Left ventricle myocardium inferior (tissue), 1 donor: ENCODE results near the gene POM121. TPM values are rescaled to one million over a fixed set of nuclear protein-coding genes. Genes with fewer than 3 reads are reported as not detected.
A peak's percentile ranks its signal among the peaks of the same experiment; 100 is the strongest.
"Not testable (repeated sequence)": the region's sequence is repeated elsewhere in the genome, so short reads cannot be mapped to it uniquely, and the experiment has no call there.

Experiments used
- DNase-seq: peaks from one replicate; pipeline ENCODE4 v3.0.0-alpha.2; 2020
- H3K27ac ChIP-seq: fragments of 200-600 bp; replicated peaks from 2 replicates; pipeline ENCODE4 v1.8.0; 2021
- H3K27me3 ChIP-seq: fragments of 200-600 bp; 2 replicates; pipeline ENCODE4 v1.8.0; 2021; ENCODE audit warnings: low read depth
- H3K36me3 ChIP-seq: fragments of 200-600 bp; 2 replicates; pipeline ENCODE4 v1.8.0; 2021
- H3K4me1 ChIP-seq: fragments of 200-600 bp; 2 replicates; pipeline ENCODE4 v1.8.0; 2021
- H3K4me3 ChIP-seq: fragments of 200-600 bp; 2 replicates; pipeline ENCODE4 v1.8.0; 2021; ENCODE audit warnings: mild to moderate bottlenecking, moderate library complexity
- H3K9me3 ChIP-seq: fragments of 200-600 bp; replicated peaks from 2 replicates; pipeline ENCODE4 v1.8.0; 2021
- intact Hi-C: fragments of 100-400 bp; cut with micrococcal nuclease; formaldehyde crosslinking; loops from one replicate; pipeline ENCODE4 v1.11.0; 2022
- long read RNA-seq: library from polyadenylated mRNA; unstranded; transcript quantifications from one replicate; pipeline ENCODE4 v2.0.0, GENCODE V29; 2021
- total RNA-seq: library from RNA; stranded (reverse); fragmentation: NEBNext Ultra II Directional; extraction: Animal tissue kit (Norgen Biotek cat#: 25700); gene quantifications from one replicate; pipeline ENCODE4 v1.2.1, GENCODE V29; 2021
- TF ChIP-seq, protein P1 (sequence below): fragments of 200-600 bp; IDR thresholded peaks from 2 replicates; pipeline ENCODE4 v1.8.0; 2021; ENCODE audit warnings: antibody characterized with exemption, mild to moderate bottlenecking, borderline replicate concordance
- donor health status: DM: no; HTN: yes; CAD: no; lungs with severe emphysema.

Gene POM121
- 17.3 TPM for total RNA-seq
- long read RNA-seq, partial matches to known transcripts, result 12 of 25 reads
- long read RNA-seq, other reads (novel, unspliced or antisense), result 13 of 25 reads

DNA sequence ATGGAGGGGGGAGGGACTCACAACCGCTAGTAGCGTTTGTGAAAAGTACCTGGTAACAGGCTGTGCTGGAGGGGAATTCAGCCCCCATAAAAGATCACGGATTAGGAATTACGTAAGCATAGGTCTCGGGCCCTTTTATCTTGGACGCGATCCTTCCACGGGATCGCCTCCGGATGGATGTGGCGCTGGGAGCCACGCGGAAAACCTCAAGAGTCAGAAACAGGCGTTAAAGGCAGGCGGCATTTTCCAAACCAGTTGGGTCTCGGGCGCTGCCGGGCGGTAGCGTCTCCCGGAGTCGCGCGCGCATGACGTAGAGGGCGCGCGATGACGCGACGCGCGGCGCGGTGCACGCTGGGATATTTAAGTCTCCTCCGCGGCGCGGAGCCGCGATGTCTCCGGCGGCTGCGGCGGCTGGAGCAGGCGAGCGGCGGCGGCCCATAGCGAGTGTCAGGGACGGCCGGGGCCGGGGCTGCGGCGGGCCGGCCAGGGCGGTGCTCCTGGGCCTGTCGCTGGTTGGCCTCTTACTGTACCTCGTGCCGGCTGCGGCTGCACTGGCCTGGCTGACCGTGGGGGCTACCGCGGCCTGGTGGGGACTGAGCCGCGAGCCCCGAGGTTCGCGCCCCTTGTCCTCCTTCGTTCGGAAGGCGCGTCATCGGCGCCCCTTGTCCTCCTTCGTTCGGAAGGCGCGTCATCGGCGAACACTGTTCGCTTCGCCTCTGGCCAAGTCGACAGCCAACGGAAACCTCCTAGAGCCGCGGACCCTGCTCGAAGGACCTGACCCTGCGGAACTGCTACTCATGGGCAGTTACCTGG is at the start of gene POM121:
Gene POM121, plus strand, starts transcription at position 363 of the 813 bp plus-strand sequence. Its CDS starts 27 bp downstream, at position 390.
- peak; percentile 83 for DNase-seq
- no peaks in the 10 kb centered on the region for H3K9me3 ChIP-seq
- intact Hi-C loops, result no loop called here
- TF ChIP-seq, protein P1, sequence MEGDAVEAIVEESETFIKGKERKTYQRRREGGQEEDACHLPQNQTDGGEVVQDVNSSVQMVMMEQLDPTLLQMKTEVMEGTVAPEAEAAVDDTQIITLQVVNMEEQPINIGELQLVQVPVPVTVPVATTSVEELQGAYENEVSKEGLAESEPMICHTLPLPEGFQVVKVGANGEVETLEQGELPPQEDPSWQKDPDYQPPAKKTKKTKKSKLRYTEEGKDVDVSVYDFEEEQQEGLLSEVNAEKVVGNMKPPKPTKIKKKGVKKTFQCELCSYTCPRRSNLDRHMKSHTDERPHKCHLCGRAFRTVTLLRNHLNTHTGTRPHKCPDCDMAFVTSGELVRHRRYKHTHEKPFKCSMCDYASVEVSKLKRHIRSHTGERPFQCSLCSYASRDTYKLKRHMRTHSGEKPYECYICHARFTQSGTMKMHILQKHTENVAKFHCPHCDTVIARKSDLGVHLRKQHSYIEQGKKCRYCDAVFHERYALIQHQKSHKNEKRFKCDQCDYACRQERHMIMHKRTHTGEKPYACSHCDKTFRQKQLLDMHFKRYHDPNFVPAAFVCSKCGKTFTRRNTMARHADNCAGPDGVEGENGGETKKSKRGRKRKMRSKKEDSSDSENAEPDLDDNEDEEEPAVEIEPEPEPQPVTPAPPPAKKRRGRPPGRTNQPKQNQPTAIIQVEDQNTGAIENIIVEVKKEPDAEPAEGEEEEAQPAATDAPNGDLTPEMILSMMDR, result no peak
- H3K36me3 ChIP-seq, result peaks cover 34% of the 10 kb centered on the region
- H3K4me3 ChIP-seq, result peak within 1 kb of the TSS; percentile 81
- H3K4me1 ChIP-seq, result peaks cover 34% of the 10 kb centered on the region
- H3K27me3 ChIP-seq, result no peaks in the 10 kb centered on the region
- H3K27ac ChIP-seq, result peak within 1 kb of the TSS; percentile 92

DNA sequence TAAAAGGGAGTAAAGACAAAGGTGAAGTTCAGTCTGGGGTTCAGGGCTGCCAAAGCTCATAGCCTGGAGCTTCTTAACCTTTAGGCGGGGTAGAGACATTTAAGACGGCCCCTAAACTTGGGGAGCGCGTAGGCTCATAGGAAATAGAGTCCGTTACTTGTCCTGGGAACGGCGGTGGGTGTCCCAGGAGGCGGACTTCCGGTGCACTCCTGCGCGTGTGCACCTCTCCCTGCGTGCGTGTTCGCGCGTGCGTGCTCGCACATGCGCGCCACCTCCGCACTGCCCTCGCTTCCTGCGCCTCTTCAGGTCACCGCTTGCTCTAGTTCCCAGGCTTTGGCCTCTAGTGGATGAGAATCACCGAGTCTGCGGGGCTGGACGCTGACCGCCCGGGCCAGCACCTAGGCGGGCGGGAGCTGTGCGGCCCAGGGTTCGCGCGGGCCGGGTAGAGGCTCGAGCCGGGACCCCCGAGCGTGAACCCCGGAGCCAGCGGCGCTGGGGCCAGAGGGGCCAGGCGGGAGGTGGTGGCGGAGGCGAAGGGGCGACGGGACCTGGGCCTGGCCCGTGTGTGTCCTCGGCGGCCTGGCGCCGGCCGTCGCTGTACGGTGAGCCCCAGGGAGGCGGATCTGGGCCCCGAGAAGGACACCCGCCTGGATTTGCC is 45.7 kb upstream of the POM121 start:
- DNase-seq, result peak; percentile 86
- H3K9me3 ChIP-seq, intact Hi-C loops, H3K27me3 ChIP-seq: not testable (repeated sequence)
- Histone ChIP-seq H3K27ac (peak overlapping the region; percentile 95), H3K36me3 (peaks cover 17% of the 10 kb centered on the region), H3K4me1 (peaks cover 23% of the 10 kb centered on the region), H3K4me3 (peak overlapping the region; percentile 91)
- TF ChIP-seq, protein P1, result peak; percentile 27

DNA sequence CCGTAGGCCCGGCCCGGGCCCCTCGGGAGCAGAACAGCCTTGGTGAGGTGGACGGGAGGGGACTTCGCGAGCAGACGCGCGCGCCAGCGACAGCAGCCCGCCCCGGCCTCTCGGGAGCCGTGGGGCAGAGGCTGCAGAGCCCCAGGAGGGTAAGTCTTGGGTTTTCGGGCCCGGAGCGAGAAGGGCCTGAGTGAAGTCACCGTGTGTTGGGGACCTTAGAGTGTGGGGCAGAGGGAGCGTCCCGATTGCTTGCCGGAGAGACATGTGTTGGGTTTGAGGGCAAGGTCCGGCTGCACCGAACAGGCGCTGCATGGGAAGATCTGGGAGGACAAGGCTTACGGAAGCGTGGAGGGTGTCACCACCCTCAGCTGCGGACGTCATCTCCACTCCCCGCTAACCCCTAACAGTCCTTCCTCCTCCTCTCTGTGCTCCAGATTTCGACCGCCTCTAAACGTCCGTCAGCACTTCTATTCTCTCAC is 45.1 kb upstream of the POM121 start:
- Histone ChIP-seq H3K27ac (peak overlapping the region; percentile 95), H3K4me3 (peak overlapping the region; percentile 91), H3K36me3 (peaks cover 17% of the 10 kb centered on the region), H3K4me1 (peaks cover 23% of the 10 kb centered on the region)
- intact Hi-C loops, H3K9me3 ChIP-seq, H3K27me3 ChIP-seq: not testable (repeated sequence)
- peak; percentile 60 for DNase-seq

DNA sequence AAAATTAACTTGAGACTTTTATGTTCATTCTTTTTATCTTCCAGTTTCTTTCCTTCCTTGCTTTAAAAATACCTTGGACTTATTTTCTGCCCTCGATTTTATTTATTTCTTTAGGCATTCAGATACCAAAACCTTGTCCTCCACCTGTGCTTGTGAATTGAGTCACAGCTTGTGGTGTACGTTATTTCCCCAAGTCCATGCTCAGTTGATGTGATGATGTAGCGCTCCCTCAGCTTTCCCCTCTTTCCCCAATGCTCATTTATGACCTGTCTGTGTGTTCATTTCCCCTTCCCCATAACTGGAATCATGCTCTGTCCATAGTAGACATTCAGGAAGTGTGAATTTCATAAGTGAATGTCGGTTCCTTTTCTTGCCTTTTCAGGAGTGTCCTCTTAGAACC is 33.1 kb upstream of the POM121 start:
- Histone ChIP-seq H3K4me1 (peaks cover 20% of the 10 kb centered on the region), H3K36me3 (peaks cover 56% of the 10 kb centered on the region)
- H3K27ac ChIP-seq, DNase-seq, H3K27me3 ChIP-seq, H3K4me3 ChIP-seq, H3K9me3 ChIP-seq, intact Hi-C loops: not testable (repeated sequence)

DNA sequence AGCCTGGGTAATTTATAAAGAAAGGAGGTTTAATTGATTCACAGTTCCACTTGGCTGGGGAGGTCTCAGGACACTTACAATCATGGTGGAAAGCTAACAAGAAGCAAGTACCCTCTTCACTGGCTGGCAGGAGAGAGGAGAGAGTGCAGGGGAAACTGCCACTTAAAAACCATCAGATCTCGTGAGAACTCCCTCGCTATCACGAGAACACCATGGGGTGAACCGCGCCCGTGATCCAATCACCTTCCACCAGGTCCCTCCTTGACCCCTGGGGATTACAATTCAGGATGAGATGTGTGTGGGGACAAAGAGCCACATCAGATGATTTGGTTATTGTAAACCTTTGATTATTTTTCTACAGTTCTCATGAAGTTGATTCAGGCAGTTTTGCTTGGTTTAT is 20.2 kb upstream of the POM121 start:
- H3K9me3 ChIP-seq, DNase-seq, H3K27ac ChIP-seq, H3K4me3 ChIP-seq, intact Hi-C loops, H3K27me3 ChIP-seq, H3K4me1 ChIP-seq: not testable (repeated sequence)
- H3K36me3 ChIP-seq, result peaks cover 58% of the 10 kb centered on the region

DNA sequence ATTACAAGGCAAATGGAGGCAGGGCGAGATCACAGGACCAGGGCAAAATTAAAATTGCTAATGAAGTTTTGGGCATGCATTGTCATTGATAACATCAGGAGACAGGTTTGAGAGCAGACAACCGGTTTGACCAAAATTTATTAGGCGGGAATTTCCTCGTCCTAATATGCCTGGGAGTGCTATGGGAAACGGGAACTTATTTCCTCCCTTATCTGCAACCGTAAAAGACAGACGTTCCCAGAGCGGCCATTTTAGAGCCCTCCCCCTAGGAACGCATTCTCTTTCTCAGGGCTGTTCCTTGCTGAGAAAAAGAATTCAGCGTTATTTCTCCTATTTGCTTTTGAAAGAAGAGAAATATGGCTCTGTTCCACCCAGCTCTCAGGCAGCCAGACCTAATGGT is 16.5 kb upstream of the POM121 start:
- H3K4me1 ChIP-seq, DNase-seq, H3K27me3 ChIP-seq, H3K9me3 ChIP-seq, H3K4me3 ChIP-seq, H3K27ac ChIP-seq, intact Hi-C loops: not testable (repeated sequence)
- H3K36me3 ChIP-seq, result peaks cover 35% of the 10 kb centered on the region

DNA sequence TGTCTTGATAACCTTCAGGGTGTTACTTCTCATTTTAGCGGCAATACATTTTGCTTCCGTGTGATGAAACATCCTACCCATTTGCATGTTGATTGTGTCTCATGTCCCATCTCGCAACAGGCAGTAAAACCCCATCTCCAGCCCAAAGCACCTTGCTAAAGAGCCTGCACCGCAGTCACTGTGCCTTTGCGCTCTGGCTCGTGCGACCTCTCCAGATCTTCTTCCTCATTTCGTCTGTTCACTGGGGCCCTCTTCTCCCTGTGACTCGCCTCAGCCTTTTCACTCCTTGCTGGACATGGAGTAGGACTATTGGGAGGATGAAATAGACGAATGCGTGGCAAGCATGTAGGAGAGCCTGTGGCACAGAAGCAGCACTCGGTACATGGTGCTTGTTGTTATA is 13.5 kb upstream of the POM121 start:
- H3K9me3 ChIP-seq, H3K27me3 ChIP-seq, intact Hi-C loops, DNase-seq, H3K27ac ChIP-seq, H3K4me3 ChIP-seq, H3K4me1 ChIP-seq: not testable (repeated sequence)
- peaks cover 25% of the 10 kb centered on the region for H3K36me3 ChIP-seq

DNA sequence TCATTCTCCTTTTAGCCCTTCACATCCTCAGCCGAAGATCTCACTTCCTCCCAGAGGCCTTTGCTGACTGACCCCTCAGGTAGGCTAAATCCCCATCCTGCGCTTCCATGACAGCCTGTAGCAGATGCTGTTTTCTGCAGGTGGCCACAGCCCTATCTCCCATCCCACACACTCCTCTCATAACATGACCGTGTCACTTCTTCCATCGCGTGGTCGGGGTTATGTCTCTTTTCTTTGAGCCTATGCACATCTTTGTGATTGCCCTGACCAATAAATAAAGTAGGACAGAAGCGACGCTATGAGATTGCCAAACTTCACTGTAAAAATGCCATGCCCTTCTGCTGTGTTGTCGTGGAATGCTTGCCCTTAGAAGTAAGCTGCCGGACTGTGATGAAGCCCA is 11.1 kb upstream of the POM121 start:
- H3K27me3 ChIP-seq, H3K9me3 ChIP-seq, intact Hi-C loops, H3K4me3 ChIP-seq, H3K27ac ChIP-seq, DNase-seq: not testable (repeated sequence)
- Histone ChIP-seq H3K4me1 (peaks cover 23% of the 10 kb centered on the region), H3K36me3 (peaks cover 23% of the 10 kb centered on the region)
